A673 (cell line): ENCODE measurements around the gene KCNAB2.

Source experiments
- CTCF ChIP-seq: fragments of 300-800, 200-600 bp; sonication (generic); conservative IDR thresholded peaks from 2 replicates; pipeline ENCODE4 v1.5.1; 2017; ENCODE audit warnings: low read depth, mild to moderate bottlenecking, antibody characterized with exemption, low read length, moderate library complexity, mixed read lengths
- EZH2 ChIP-seq: fragments of 200-600 bp; sonication (generic); IDR thresholded peaks from 2 replicates; pipeline ENCODE4 v1.6.1; 2017; ENCODE audit warnings: borderline replicate concordance, low read depth, mild to moderate bottlenecking, mixed read lengths, antibody characterized with exemption, low read length; ENCODE audit not compliant: poor library complexity, severe bottlenecking

- TF ChIP-seq CTCF (no peak), EZH2 (no peak)
Observed at GRCh38 chr1:6004412-6005123, 41.1 kb upstream of the KCNAB2 start.
